Ovary (tissue), 3 donors: Measurements from ENCODE around the gene FAM3A.

ENCODE experiments used
- EP300 ChIP-seq: sonication (generic); formaldehyde crosslinking; IDR thresholded peaks from one replicate; pipeline ENCODE4 v1.6.1; 2017; ENCODE audit warnings: antibody characterized with exemption
- TF ChIP-seq, protein P1 (sequence below), 3 donors: fragments of 450-650 bp in 2 of 3; fragments of 200-600 bp in 1 of 3; IDR thresholded peaks; one replicate each; pipeline versions ENCODE4 v1.5.1 to v1.8.0; 2016 to 2022; ENCODE audit warnings: antibody characterized with exemption in 3 of 3, mild to moderate bottlenecking in 1 of 3
- donor health status: DM: no; HTN: no; CAD: no.

DNA sequence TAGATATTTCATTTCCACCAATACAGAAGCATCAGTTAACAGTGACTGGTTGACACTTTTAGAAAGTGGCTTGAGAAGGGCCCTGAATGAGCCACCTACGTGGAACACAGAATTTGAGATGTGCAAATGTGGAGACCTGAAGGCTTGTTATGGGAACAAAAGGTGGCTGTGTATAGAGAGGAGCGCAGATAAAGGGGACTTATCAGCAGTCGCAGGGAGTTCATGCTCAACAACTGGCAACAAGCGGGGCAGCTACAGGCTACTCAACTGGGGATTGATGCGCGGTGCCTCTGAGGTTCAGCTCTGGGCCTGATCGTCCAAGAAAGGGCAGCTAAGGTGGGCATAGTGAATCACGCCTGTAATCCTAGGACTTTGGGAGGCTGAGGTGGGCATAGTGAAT is 3.4 kb upstream of the FAM3A start:
- TF ChIP-seq, protein P1, sequence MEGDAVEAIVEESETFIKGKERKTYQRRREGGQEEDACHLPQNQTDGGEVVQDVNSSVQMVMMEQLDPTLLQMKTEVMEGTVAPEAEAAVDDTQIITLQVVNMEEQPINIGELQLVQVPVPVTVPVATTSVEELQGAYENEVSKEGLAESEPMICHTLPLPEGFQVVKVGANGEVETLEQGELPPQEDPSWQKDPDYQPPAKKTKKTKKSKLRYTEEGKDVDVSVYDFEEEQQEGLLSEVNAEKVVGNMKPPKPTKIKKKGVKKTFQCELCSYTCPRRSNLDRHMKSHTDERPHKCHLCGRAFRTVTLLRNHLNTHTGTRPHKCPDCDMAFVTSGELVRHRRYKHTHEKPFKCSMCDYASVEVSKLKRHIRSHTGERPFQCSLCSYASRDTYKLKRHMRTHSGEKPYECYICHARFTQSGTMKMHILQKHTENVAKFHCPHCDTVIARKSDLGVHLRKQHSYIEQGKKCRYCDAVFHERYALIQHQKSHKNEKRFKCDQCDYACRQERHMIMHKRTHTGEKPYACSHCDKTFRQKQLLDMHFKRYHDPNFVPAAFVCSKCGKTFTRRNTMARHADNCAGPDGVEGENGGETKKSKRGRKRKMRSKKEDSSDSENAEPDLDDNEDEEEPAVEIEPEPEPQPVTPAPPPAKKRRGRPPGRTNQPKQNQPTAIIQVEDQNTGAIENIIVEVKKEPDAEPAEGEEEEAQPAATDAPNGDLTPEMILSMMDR (IDR thresholded peaks at IDR 0.05): no peak
- TF ChIP-seq EP300: no peak
